ENCODE results near the gene LRRTM2. TPM values are rescaled to one million over a fixed set of nuclear protein-coding genes. Genes with fewer than 3 reads are reported as not detected.

Gene LRRTM2
- total and polyA plus RNA-seq, 2 of the 4 experiments (the other 2 are of a cell fraction): 0.53 to 2.0 TPM

- H3K4me3 ChIP-seq (ENCODE audit: insufficient read depth, low read depth, low read length): no peak overlapping the region
- DNase-seq (no peak), ATAC-seq (ENCODE audit: low read depth) (no peak)
- H3K4me1 ChIP-seq (ENCODE audit: control insufficient read depth, insufficient read depth, low read length): no peaks in the 10 kb centered on the region; the same call in 1 of the 2 replicates
- no peak overlapping the region for H3K4ac ChIP-seq (ENCODE audit: low read depth, low read length)
- intact Hi-C loops (cut with micrococcal nuclease): no loop called here
- no peak overlapping the region for H2AK5ac ChIP-seq (ENCODE audit: low read depth, low read length)
- H2AK9ac ChIP-seq (replicated peaks; ENCODE audit: low read depth, low read length, poor library complexity): no peak overlapping the region
- peaks cover 2% of the 10 kb centered on the region for H3K9me3 ChIP-seq (ENCODE audit: control insufficient read depth, insufficient read depth, low read length)
- dilution Hi-C loops (cut with HindIII; ENCODE audit: low sequenced_read_pairs, unreplicated experiment): no loop called here
- TF ChIP-seq MAZ (IDR thresholded peaks at IDR 0.05; ENCODE audit: borderline replicate concordance, low read depth, low read length): no peak
- TF ChIP-seq POLR2A (IDR thresholded peaks at IDR 0.05; ENCODE audit: low read depth, low read length): no peak
- no peak for TF ChIP-seq MAFK (IDR thresholded peaks at IDR 0.05; ENCODE audit: low read depth, low read length)
- TF ChIP-seq RFX5 (IDR thresholded peaks at IDR 0.05; ENCODE audit: low read depth, low read length): no peak
- no peak for TF ChIP-seq FOS (IDR thresholded peaks at IDR 0.05; ENCODE audit: low read depth, low read length)
- TF ChIP-seq RCOR1 (IDR thresholded peaks at IDR 0.05; ENCODE audit: insufficient replicate concordance, low read length): no peak
- no peak for TF ChIP-seq CTCF (conservative IDR thresholded peaks at IDR 0.05; ENCODE audit: low read depth, low read length)
- TF ChIP-seq SMC3 (IDR thresholded peaks at IDR 0.05; ENCODE audit: low read depth, low read length): no peak
- no peak for TF ChIP-seq NFE2L2 (IDR thresholded peaks at IDR 0.05; ENCODE audit: low read depth, low read length)
- TF ChIP-seq RAD21 (IDR thresholded peaks at IDR 0.05; ENCODE audit: low read length): no peak
- TF ChIP-seq CEBPB (IDR thresholded peaks at IDR 0.05; ENCODE audit: low read depth, low read length): no peak
- no peak for TF ChIP-seq CHD1 (IDR thresholded peaks at IDR 0.05; ENCODE audit: low read depth, low read length)
- TF ChIP-seq MXI1 (IDR thresholded peaks at IDR 0.05; ENCODE audit: borderline replicate concordance, low read depth, low read length): no peak
- no peak overlapping the region for H2BK120ac ChIP-seq (ENCODE audit: low read depth, low read length)
- H3K27ac ChIP-seq (ENCODE audit: insufficient read depth, low read length): no peak overlapping the region
- no peak overlapping the region for H2AFZ ChIP-seq (replicated peaks; ENCODE audit: low read length, poor library complexity)
- H3K9ac ChIP-seq (ENCODE audit: low read depth, low read length): no peak overlapping the region
- H3K18ac ChIP-seq (ENCODE audit: low read depth, low read length): no peak overlapping the region
- H4K8ac ChIP-seq (ENCODE audit: low read depth in 2 of 2, low read length in 2 of 2): no peak overlapping the region
- in situ Hi-C loops (cut with MboI; ENCODE audit: low sequenced_read_pairs): no loop called here
- ChIA-PET CTCF (no interaction called here), POLR2A (ENCODE audit: unreplicated experiment) (no interaction called here)
- no peaks in the 10 kb centered on the region for H3K9me1 ChIP-seq (ENCODE audit: insufficient read depth, low read length)
- peaks cover 20 to 54% of the 10 kb centered on the region in 2 experiments for H3K79me1 ChIP-seq (ENCODE audit: low read depth in 1 of 2, low read length in 2 of 2)
- no CpG with 5 or more reads among the region's 3 CpGs for WGBS, 2 experiments (ENCODE audit: extremely low coverage in 2 of 2, insufficient read length in 1 of 2)
- H2BK15ac ChIP-seq (ENCODE audit: low read depth, low read length): no peak overlapping the region
- H3K27me3 ChIP-seq (ENCODE audit: control insufficient read depth, insufficient read depth, low read length): no peaks in the 10 kb centered on the region
- no peak overlapping the region for H4K91ac ChIP-seq (ENCODE audit: insufficient read depth, low read depth, low read length)
- H2BK20ac ChIP-seq (ENCODE audit: low read depth, low read length): no peak overlapping the region
- H3K36me3 ChIP-seq (ENCODE audit: control insufficient read depth, insufficient read depth, low read length): peaks cover 25% of the 10 kb centered on the region
- H3K4me2 ChIP-seq (ENCODE audit: low read depth, low read length): no peak overlapping the region
- H4K5ac ChIP-seq (ENCODE audit: low read depth, low read length): no peak overlapping the region
- H3K14ac ChIP-seq (replicated peaks; ENCODE audit: low read depth, low read length): no peak overlapping the region
- BruUV-seq (replicated peaks): no TSS peak
- no peak overlapping the region for H3K23ac ChIP-seq (ENCODE audit: low read depth, low read length)
- peaks cover 3% of the 10 kb centered on the region; the same call in 1 of the 2 replicates for H4K20me1 ChIP-seq (ENCODE audit: insufficient read depth, low read length)
- no peak overlapping the region for H2BK5ac ChIP-seq (ENCODE audit: low read depth, low read length, poor library complexity, severe bottlenecking)
- no peak overlapping the region for H3K56ac ChIP-seq (ENCODE audit: extremely low read depth, insufficient read depth, low read length)
These were observed 39.2 kb upstream of the LRRTM2 start for GRCh38 chr5:138914338-138914737.
